ENCODE measurements around the gene NOD1. TPM values are rescaled to one million over a fixed set of nuclear protein-coding genes. Genes with fewer than 3 reads are reported as not detected.
"Not testable (repeated sequence)": the region's sequence is repeated elsewhere in the genome, so short reads cannot be mapped to it uniquely, and the experiment has no call there.

The NOD1 gene
- polyA plus RNA-seq (2013, experiment 1 of 2): 1.1 TPM
- 1.1 TPM for polyA plus RNA-seq (2013, experiment 2 of 2)

GRCh38 chr7:30478349-30479201 lies at the start of gene NOD1:
Gene NOD1 (minus strand): TSS chr7:30478784. CDS start chr7:30456921, 21,863 bp downstream.
- Histone ChIP-seq H3K18ac (ENCODE audit: low read depth in 1 of 2, low read length in 2 of 2) (peak within 1 kb of the TSS; percentile 48 to 73), H3K4me2 (ENCODE audit: low read length, poor library complexity, severe bottlenecking) (peak within 1 kb of the TSS; percentile 84), H2BK15ac (ENCODE audit: low read depth, poor library complexity, severe bottlenecking) (peak within 1 kb of the TSS; percentile 71), H3K4ac (ENCODE audit: low read depth in 1 of 2, low read length in 2 of 2) (peak within 1 kb of the TSS; percentile 9 to 42), H2BK120ac (ENCODE audit: low read depth, low read length) (peak within 1 kb of the TSS; percentile 13), H2BK12ac (ENCODE audit: low read length in 2 of 2) (peak within 1 kb of the TSS in 1 of 2 experiments; percentile 27), H3K27me3 (ENCODE audit: control insufficient read depth in 1 of 2, insufficient read depth in 1 of 2, low read length in 2 of 2) (no peaks in the 10 kb centered on the region), H3K9me3 (ENCODE audit: control insufficient read depth, low read length) (no peaks in the 10 kb centered on the region), H3K23ac (ENCODE audit: low read length in 2 of 2) (peak within 1 kb of the TSS in 1 of 2 experiments; percentile 9), H3K9ac (ENCODE audit: low read length) (peak within 1 kb of the TSS; percentile 93), H2AK5ac (ENCODE audit: low read length, severe bottlenecking) (no peak within 1 kb of the TSS), H2AFZ (ENCODE audit: low read depth, low read length) (peak within 1 kb of the TSS; percentile 59), H4K8ac (ENCODE audit: low read length) (peak within 1 kb of the TSS; percentile 96), H3K36me3 (ENCODE audit: control insufficient read depth in 1 of 2, insufficient read depth in 2 of 2, low read depth in 1 of 2, low read length in 2 of 2) (no peaks in the 10 kb centered on the region), H3K27ac (ENCODE audit: low read length, poor library complexity, severe bottlenecking) (peak within 1 kb of the TSS; percentile 70), H3K4me3 (ENCODE audit: insufficient read depth in 1 of 2, low read depth in 1 of 2, low read length in 2 of 2) (peak within 1 kb of the TSS; percentile 66 to 91), H3K79me1 (replicated peaks; ENCODE audit: low read length, poor library complexity, severe bottlenecking) (peaks cover 14% of the 10 kb centered on the region), H4K91ac (ENCODE audit: low read length) (peak within 1 kb of the TSS; percentile 36), H3K14ac (ENCODE audit: low read length in 2 of 2) (peak within 1 kb of the TSS in 1 of 2 experiments; percentile 57), H2BK5ac (ENCODE audit: low read depth, low read length, poor library complexity, severe bottlenecking) (peak within 1 kb of the TSS; percentile 59), H3K4me1 (ENCODE audit: control insufficient read depth, insufficient read depth, low read depth, low read length) (peaks cover 6% of the 10 kb centered on the region)
- peak; percentile 75 for DNase-seq
- under 1% methylated on average over 70 of the region's 77 CpGs for WGBS

DNA sequence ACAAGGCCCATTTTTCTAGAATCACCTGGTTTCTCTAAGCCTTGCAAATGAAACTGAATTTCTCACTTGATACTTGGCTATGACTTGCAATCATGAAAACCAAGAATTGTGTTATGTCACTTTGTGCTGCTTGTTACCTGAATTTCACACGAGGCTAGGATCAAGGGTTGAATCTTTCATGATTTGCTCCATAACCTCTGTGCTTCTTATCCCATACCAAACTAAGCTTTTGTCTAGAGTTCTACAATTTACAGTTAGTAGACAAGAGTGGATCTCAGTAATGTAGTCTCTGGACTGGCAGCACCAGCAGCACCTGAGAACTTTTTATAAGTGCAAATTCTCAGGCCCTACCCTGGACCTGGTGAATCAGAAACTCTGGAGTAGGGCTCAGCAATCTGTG lies 48.7 kb upstream of the NOD1 start:
- H2AK5ac ChIP-seq (ENCODE audit: low read length, severe bottlenecking); H4K8ac ChIP-seq (ENCODE audit: low read length); H3K27ac ChIP-seq (ENCODE audit: low read length, poor library complexity, severe bottlenecking); H3K9me3 ChIP-seq (ENCODE audit: control insufficient read depth, low read length); H4K91ac ChIP-seq (ENCODE audit: low read length); H2BK5ac ChIP-seq (ENCODE audit: low read depth, low read length, poor library complexity, severe bottlenecking); H3K18ac ChIP-seq (ENCODE audit: low read depth in 1 of 2, low read length in 2 of 2); H3K36me3 ChIP-seq (ENCODE audit: control insufficient read depth in 1 of 2, insufficient read depth in 2 of 2, low read depth in 1 of 2, low read length in 2 of 2); H3K23ac ChIP-seq (ENCODE audit: low read length in 2 of 2); H3K27me3 ChIP-seq (ENCODE audit: control insufficient read depth in 1 of 2, insufficient read depth in 1 of 2, low read length in 2 of 2); DNase-seq; H3K9ac ChIP-seq (ENCODE audit: low read length); H2AFZ ChIP-seq (ENCODE audit: low read depth, low read length); H3K4me2 ChIP-seq (ENCODE audit: low read length, poor library complexity, severe bottlenecking); H3K4ac ChIP-seq (ENCODE audit: low read depth in 1 of 2, low read length in 2 of 2); H2BK120ac ChIP-seq (ENCODE audit: low read depth, low read length); H2BK15ac ChIP-seq (ENCODE audit: low read depth, poor library complexity, severe bottlenecking); H2BK12ac ChIP-seq (ENCODE audit: low read length in 2 of 2); H3K4me1 ChIP-seq (ENCODE audit: control insufficient read depth, insufficient read depth, low read depth, low read length); H3K14ac ChIP-seq (ENCODE audit: low read length in 2 of 2); H3K4me3 ChIP-seq (ENCODE audit: insufficient read depth in 1 of 2, low read depth in 1 of 2, low read length in 2 of 2); H3K79me1 ChIP-seq (replicated peaks; ENCODE audit: low read length, poor library complexity, severe bottlenecking): not testable (repeated sequence)
- WGBS: 40% methylated on average over 1 of the region's 1 CpG

DNA sequence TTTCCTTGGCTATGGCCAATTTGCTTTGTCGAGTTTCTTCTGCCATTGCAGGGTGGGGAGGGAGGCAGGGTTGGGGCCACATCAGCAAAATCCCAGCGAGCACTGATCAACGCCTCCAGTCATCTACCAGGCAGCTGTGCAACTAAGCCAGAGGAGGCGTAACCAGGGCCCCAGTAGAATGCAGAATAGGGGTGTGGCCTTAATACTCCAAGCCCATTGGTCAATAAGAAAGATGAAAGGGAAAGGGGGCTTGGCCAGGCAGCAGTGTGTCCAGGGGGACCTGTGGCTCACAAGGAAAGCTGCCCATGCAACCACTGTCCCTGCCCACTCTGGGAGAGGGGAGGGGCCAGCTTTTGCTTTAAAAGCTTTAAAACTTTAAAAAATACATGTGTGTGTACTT lies 47.6 kb upstream of the NOD1 start:
- no peaks in the 10 kb centered on the region for H3K9me3 ChIP-seq (ENCODE audit: control insufficient read depth, low read length)
- no peak overlapping the region for H2BK120ac ChIP-seq (ENCODE audit: low read depth, low read length)
- peaks cover 3% of the 10 kb centered on the region for H3K4me1 ChIP-seq (ENCODE audit: control insufficient read depth, insufficient read depth, low read depth, low read length)
- no peak overlapping the region for H3K27ac ChIP-seq (ENCODE audit: low read length, poor library complexity, severe bottlenecking)
- no peak overlapping the region for H2BK15ac ChIP-seq (ENCODE audit: low read depth, poor library complexity, severe bottlenecking)
- no peak overlapping the region for H4K91ac ChIP-seq (ENCODE audit: low read length)
- H3K9ac ChIP-seq (ENCODE audit: low read length): no peak overlapping the region
- H4K8ac ChIP-seq (ENCODE audit: low read length): no peak overlapping the region
- no peak overlapping the region for H2AK5ac ChIP-seq (ENCODE audit: low read length, severe bottlenecking)
- H3K4me3 ChIP-seq (ENCODE audit: insufficient read depth in 1 of 2, low read depth in 1 of 2, low read length in 2 of 2): no peak overlapping the region
- H3K36me3 ChIP-seq (ENCODE audit: control insufficient read depth in 1 of 2, insufficient read depth in 2 of 2, low read depth in 1 of 2, low read length in 2 of 2): peaks cover 0 to 2% of the 10 kb centered on the region in 2 experiments
- H3K14ac ChIP-seq (ENCODE audit: low read length in 2 of 2): no peak overlapping the region
- H2AFZ ChIP-seq (ENCODE audit: low read depth, low read length): no peak overlapping the region
- H2BK12ac ChIP-seq (ENCODE audit: low read length in 2 of 2): no peak overlapping the region
- H2BK5ac ChIP-seq (ENCODE audit: low read depth, low read length, poor library complexity, severe bottlenecking): no peak overlapping the region
- no peak overlapping the region for H3K23ac ChIP-seq (ENCODE audit: low read length in 2 of 2)
- no peak for DNase-seq
- H3K18ac ChIP-seq (ENCODE audit: low read depth in 1 of 2, low read length in 2 of 2): no peak overlapping the region
- H3K4ac ChIP-seq (ENCODE audit: low read depth in 1 of 2, low read length in 2 of 2): no peak overlapping the region
- 93% methylated on average over 4 of the region's 4 CpGs for WGBS
- no peaks in the 10 kb centered on the region for H3K27me3 ChIP-seq (ENCODE audit: control insufficient read depth in 1 of 2, insufficient read depth in 1 of 2, low read length in 2 of 2)
- no peak overlapping the region for H3K4me2 ChIP-seq (ENCODE audit: low read length, poor library complexity, severe bottlenecking)
- H3K79me1 ChIP-seq (replicated peaks; ENCODE audit: low read length, poor library complexity, severe bottlenecking): no peaks in the 10 kb centered on the region

GRCh38 chr7:30525429-30525828 lies 46.8 kb upstream of the NOD1 start:
- H3K4me2 ChIP-seq (ENCODE audit: low read length, poor library complexity, severe bottlenecking): no peak overlapping the region
- no peak overlapping the region for H3K4me3 ChIP-seq (ENCODE audit: insufficient read depth in 1 of 2, low read depth in 1 of 2, low read length in 2 of 2)
- H4K8ac ChIP-seq (ENCODE audit: low read length): no peak overlapping the region
- H3K14ac ChIP-seq (ENCODE audit: low read length in 2 of 2): no peak overlapping the region
- H3K4me1 ChIP-seq (ENCODE audit: control insufficient read depth, insufficient read depth, low read depth, low read length): peaks cover 3% of the 10 kb centered on the region
- H2AK5ac ChIP-seq (ENCODE audit: low read length, severe bottlenecking): no peak overlapping the region
- H3K36me3 ChIP-seq (ENCODE audit: control insufficient read depth in 1 of 2, insufficient read depth in 2 of 2, low read depth in 1 of 2, low read length in 2 of 2): peaks cover 0 to 2% of the 10 kb centered on the region in 2 experiments
- no peaks in the 10 kb centered on the region for H3K79me1 ChIP-seq (replicated peaks; ENCODE audit: low read length, poor library complexity, severe bottlenecking)
- no peak for DNase-seq
- H2AFZ ChIP-seq (ENCODE audit: low read depth, low read length): no peak overlapping the region
- H3K27me3 ChIP-seq (ENCODE audit: control insufficient read depth in 1 of 2, insufficient read depth in 1 of 2, low read length in 2 of 2): no peaks in the 10 kb centered on the region
- WGBS: 98% methylated on average over 5 of the region's 5 CpGs
- H3K18ac ChIP-seq (ENCODE audit: low read depth in 1 of 2, low read length in 2 of 2): no peak overlapping the region
- no peak overlapping the region for H2BK120ac ChIP-seq (ENCODE audit: low read depth, low read length)
- H4K91ac ChIP-seq (ENCODE audit: low read length): no peak overlapping the region
- H3K9me3 ChIP-seq (ENCODE audit: control insufficient read depth, low read length): no peaks in the 10 kb centered on the region
- no peak overlapping the region for H2BK12ac ChIP-seq (ENCODE audit: low read length in 2 of 2)
- H3K4ac ChIP-seq (ENCODE audit: low read depth in 1 of 2, low read length in 2 of 2): no peak overlapping the region
- H2BK5ac ChIP-seq (ENCODE audit: low read depth, low read length, poor library complexity, severe bottlenecking): no peak overlapping the region
- H2BK15ac ChIP-seq (ENCODE audit: low read depth, poor library complexity, severe bottlenecking): no peak overlapping the region
- no peak overlapping the region for H3K27ac ChIP-seq (ENCODE audit: low read length, poor library complexity, severe bottlenecking)
- no peak overlapping the region for H3K23ac ChIP-seq (ENCODE audit: low read length in 2 of 2)
- no peak overlapping the region for H3K9ac ChIP-seq (ENCODE audit: low read length)

Measured in mesenchymal stem cell (in vitro differentiated cells and primary cell).